K562 (cell line): ENCODE data around the gene MTMR4.

Source experiments
- BRCA1 ChIP-seq, 2 experiments: fragments of 450-650 bp in 1 of 2; sonication (generic) in 1 of 2; formaldehyde crosslinking in 1 of 2; IDR thresholded peaks; 2 replicates each; pipeline versions ENCODE4 v1.5.0 to v1.6.1; 2017 to 2020; ENCODE audit warnings: mild to moderate bottlenecking in 1 of 2, missing genetic modification reagents in 1 of 2
- CCAR2 ChIP-seq: fragments of 200-400 bp; formaldehyde crosslinking; IDR thresholded peaks from 2 replicates; pipeline ENCODE4 v1.6.1; 2017; ENCODE audit warnings: mild to moderate bottlenecking, low read depth, low read length
- CTCF ChIP-seq, 3 experiments: IDR thresholded peaks in 2 of 3; conservative IDR thresholded peaks in 1 of 3; 2 replicates each; pipeline ENCODE4 v1.5.1; 2011 to 2012; ENCODE audit warnings: low read length in 3 of 3, mild to moderate bottlenecking in 3 of 3, control low read depth in 2 of 3, improper control_type of control experiment in 1 of 3, inconsistent platforms in 1 of 3, low read depth in 1 of 3, mixed read lengths in 1 of 3, moderate library complexity in 1 of 3; ENCODE audit not compliant: insufficient read depth in 2 of 3
- EZH2 ChIP-seq: IDR thresholded peaks from 2 replicates; pipeline ENCODE4 v1.6.1; 2012; ENCODE audit warnings: low read depth, mild to moderate bottlenecking, inconsistent platforms, low read length, borderline replicate concordance
- FOXK2 ChIP-seq, 2 experiments: fragments of 450-650 bp; IDR thresholded peaks in 1 of 2; conservative IDR thresholded peaks in 1 of 2; 2 replicates each; pipeline ENCODE4 v1.6.1; 2016; ENCODE audit warnings: low read depth in 2 of 2, mild to moderate bottlenecking in 1 of 2
- MXD1 ChIP-seq: fragments of 250-450 bp; sonication (Bioruptor Pico); IDR thresholded peaks from 2 replicates; pipeline ENCODE4 v1.8.0; 2021; ENCODE audit warnings: borderline replicate concordance, mild to moderate bottlenecking, moderate library complexity; ENCODE audit not compliant: poor library complexity, severe bottlenecking
- NR3C1 ChIP-seq: sonication (generic); formaldehyde crosslinking; IDR thresholded peaks from 2 replicates; pipeline ENCODE4 v1.8.1; 2022; ENCODE audit warnings: missing genetic modification reagents
- RNF2 ChIP-seq: sonication (generic); IDR thresholded peaks from 2 replicates; pipeline ENCODE4 v1.6.1; 2016
- STAG1 ChIP-seq: sonication (generic); formaldehyde crosslinking; IDR thresholded peaks from 2 replicates; pipeline ENCODE4 v1.5.0; 2020; ENCODE audit warnings: missing genetic modification reagents, borderline replicate concordance
- TAF1 ChIP-seq: IDR thresholded peaks from 2 replicates; pipeline ENCODE4 v1.6.1; 2011; ENCODE audit warnings: mild to moderate bottlenecking, low read length, moderate library complexity; ENCODE audit not compliant: insufficient read depth, control insufficient read depth, severe bottlenecking; ENCODE audit errors: extremely low read depth

- TF ChIP-seq TAF1 (no peak), BRCA1 (IDR thresholded peaks at IDR 0.05) (no peak), BRCA1 (CRISPR knock-in tag; IDR thresholded peaks at IDR 0.05) (no peak), MXD1 (no peak), RNF2 (no peak), CTCF (IDR thresholded peaks at IDR 0.05 in 2 of 3, conservative IDR thresholded peaks at IDR 0.05 in 1 of 3; ENCODE audit: insufficient read depth in 2 of 3, low read depth in 1 of 3, low read length in 3 of 3) (no peak), NR3C1 (CRISPR knock-in tag) (no peak), STAG1 (CRISPR knock-in tag) (no peak), EZH2 (no peak), CCAR2 (no peak), FOXK2 (conservative IDR thresholded peaks at IDR 0.05 in 1 of 2, IDR thresholded peaks at IDR 0.05 in 1 of 2; ENCODE audit: low read depth in 2 of 2) (no peak)
These were observed 34.3 kb downstream of the MTMR4 start for GRCh38 chr17:58480090-58480489.
